HG03520 (cell line): ENCODE measurements around the gene SPACA4.
"Not testable (repeated sequence)": the region's sequence is repeated elsewhere in the genome, so short reads cannot be mapped to it uniquely, and the experiment has no call there.

Experiments used
- ATAC-seq: cut with Tn5 transposase; IDR thresholded peaks from one replicate; pipeline ENCODE4 v1.9.1; 2021; ENCODE audit warnings: mild to moderate bottlenecking, moderate library complexity; ENCODE audit not compliant: unreplicated experiment

Gene SPACA4

GRCh38 chr19:48618278-48618915 lies 11.9 kb downstream of the SPACA4 start:
- no peak for ATAC-seq

GRCh38 chr19:48618916-48619691 lies 12.6 kb downstream of the SPACA4 start, which contains the start of the genes RPL18 and SPHK2:
Gene RPL18, minus strand, starts transcription at chr19:48619178. Its CDS starts 35 bp downstream, at chr19:48619143.
Gene SPHK2, plus strand, starts transcription at chr19:48619506. Its CDS starts 1,009 bp downstream, at chr19:48620515.
- ATAC-seq: peak; percentile 75

GRCh38 chr19:48619692-48620585 lies 13.4 kb downstream of the SPACA4 start:
- no peak for ATAC-seq

- ATAC-seq: no peak
These were observed 17.1 kb downstream of the SPACA4 start for GRCh38 chr19:48623556-48624066.

GRCh38 chr19:48624067-48624594 lies 17.6 kb downstream of the SPACA4 start:
- peak; percentile 44 for ATAC-seq

- ATAC-seq: no peak
These were observed 18.5 kb downstream of the SPACA4 start for GRCh38 chr19:48624791-48625723.

- no peak for ATAC-seq
These were observed 19.4 kb downstream of the SPACA4 start for GRCh38 chr19:48625891-48626327.

GRCh38 chr19:48627201-48627864 lies 20.8 kb downstream of the SPACA4 start:
- ATAC-seq: no peak

- no peak for ATAC-seq
These were observed 21.3 kb downstream of the SPACA4 start for GRCh38 chr19:48627865-48628314.

- ATAC-seq: no peak
These were observed 22.1 kb downstream of the SPACA4 start for GRCh38 chr19:48628486-48629296.

GRCh38 chr19:48629297-48629598 lies 22.7 kb downstream of the SPACA4 start:
- no peak for ATAC-seq

- no peak for ATAC-seq
These were observed 23.2 kb downstream of the SPACA4 start for GRCh38 chr19:48629599-48630295.

GRCh38 chr19:48630296-48631063 lies 23.9 kb downstream of the SPACA4 start:
- no peak for ATAC-seq

- ATAC-seq: no peak
These were observed 24.7 kb downstream of the SPACA4 start for GRCh38 chr19:48631225-48631624.

- ATAC-seq: not testable (repeated sequence)
These were observed 25.7 kb downstream of the SPACA4 start for GRCh38 chr19:48632286-48632685.

- ATAC-seq: no peak
These were observed 26.2 kb downstream of the SPACA4 start for GRCh38 chr19:48632692-48633147.
